Chondrocyte (in vitro differentiated cells): ENCODE measurements around the gene MOB4. TPM values are rescaled to one million over a fixed set of nuclear protein-coding genes. Genes with fewer than 3 reads are reported as not detected.

Experiments
- DNase-seq: peaks from one replicate; pipeline ENCODE4 v3.0.0; 2021; ENCODE audit warnings: mixed read lengths, low spot score
- H3K27ac Mint-ChIP-seq: one replicate; pipeline ENCODE4 v1.8.0; 2021; ENCODE audit warnings: mild to moderate bottlenecking, moderate library complexity, mixed read lengths; ENCODE audit not compliant: unreplicated experiment
- H3K27me3 Mint-ChIP-seq: 2 replicates; pipeline ENCODE4 v1.8.0; 2021; ENCODE audit warnings: low read depth, mixed read lengths
- H3K36me3 Mint-ChIP-seq: 2 replicates; pipeline ENCODE4 v1.8.0; 2021; ENCODE audit warnings: low read depth, mixed read lengths
- H3K4me1 Mint-ChIP-seq: 2 replicates; pipeline ENCODE4 v1.8.0; 2021; ENCODE audit warnings: low read depth, mild to moderate bottlenecking, mixed read lengths
- H3K4me3 Mint-ChIP-seq: one replicate; pipeline ENCODE4 v1.8.0; 2021; ENCODE audit warnings: mild to moderate bottlenecking, moderate library complexity, mixed read lengths; ENCODE audit not compliant: unreplicated experiment
- H3K9me3 Mint-ChIP-seq: 2 replicates; pipeline ENCODE4 v1.8.0; 2021; ENCODE audit warnings: low read depth, mixed read lengths
- total RNA-seq: library from RNA; stranded (reverse); gene quantifications from 3 replicates; pipeline ENCODE4 v1.2.1, GENCODE V29; 2021
- TF ChIP-seq, protein P1 (sequence below): fragments of 200-600 bp; sonication (generic); IDR thresholded peaks from 2 replicates; pipeline ENCODE4 v1.5.0; 2021; ENCODE audit warnings: antibody characterized with exemption, mild to moderate bottlenecking, moderate library complexity

Gene MOB4
- total RNA-seq, 1 donor from 2014 or later, result 30.8 TPM

DNA sequence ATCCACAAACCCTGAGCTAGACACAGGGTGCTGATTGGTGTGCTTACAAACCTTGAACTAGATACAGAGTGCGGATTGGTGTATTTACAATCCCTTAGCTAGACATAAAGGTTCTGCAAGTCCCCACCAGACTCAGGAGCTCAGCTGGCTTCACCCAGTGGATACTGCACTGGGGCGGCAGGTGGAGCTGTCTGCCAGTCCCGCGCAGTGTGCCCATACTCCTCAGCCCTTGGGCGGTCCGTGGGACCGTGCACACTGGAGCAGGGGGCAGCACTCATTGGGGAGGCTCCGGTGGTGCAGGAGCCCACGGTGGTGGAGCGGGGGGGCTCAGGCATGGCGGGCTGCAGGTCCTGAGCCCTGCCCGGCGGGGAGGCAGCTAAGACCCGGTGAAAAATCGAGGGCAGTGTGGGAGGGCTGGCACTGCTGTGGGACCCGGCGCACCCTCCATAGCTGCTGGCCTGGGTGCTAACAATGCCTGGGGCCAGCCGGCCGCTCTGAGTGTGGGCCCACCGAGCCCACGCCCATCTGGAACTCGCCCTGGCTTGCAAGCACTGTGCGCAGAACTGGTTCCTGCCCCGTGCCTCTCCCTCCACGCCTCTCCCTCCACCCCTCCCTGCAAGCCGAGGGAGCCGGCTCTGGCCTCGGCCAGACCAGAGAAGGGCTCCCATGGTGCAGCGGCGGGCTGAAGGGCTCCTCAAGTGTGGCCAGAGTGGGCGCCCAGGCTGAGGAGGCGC, 75.6 kb downstream of the MOB4 start:
- peaks cover 3% of the 10 kb centered on the region for H3K9me3 Mint-ChIP-seq
- no peak for DNase-seq
- H3K27me3 Mint-ChIP-seq, result no peaks in the 10 kb centered on the region

DNA sequence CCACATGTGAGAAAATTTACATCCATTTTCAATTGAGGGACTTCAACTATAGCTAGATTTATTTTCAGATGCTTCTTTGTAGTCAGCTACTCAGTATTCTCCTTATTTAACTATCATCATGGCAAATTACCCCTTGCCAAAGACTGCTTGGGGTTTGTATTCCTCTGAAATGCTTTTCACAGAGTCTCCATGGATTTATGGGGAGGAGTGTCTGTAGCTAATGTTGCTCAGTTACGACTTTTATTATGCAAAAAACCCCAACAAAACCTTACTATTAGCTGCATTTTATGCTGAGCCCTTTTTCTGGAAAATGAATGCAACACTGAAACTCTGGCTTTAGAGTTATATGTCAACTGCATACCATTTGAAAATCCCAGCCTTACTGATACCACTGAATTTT, 80.9 kb downstream of the MOB4 start:
- Mint-ChIP-seq H3K9me3 (no peaks in the 10 kb centered on the region), H3K27me3 (no peaks in the 10 kb centered on the region), H3K36me3 (peaks cover 15% of the 10 kb centered on the region), H3K4me3 (no peak overlapping the region), H3K4me1 (no peaks in the 10 kb centered on the region), H3K27ac (no peak overlapping the region)
- DNase-seq, result no peak
- TF ChIP-seq, protein P1, sequence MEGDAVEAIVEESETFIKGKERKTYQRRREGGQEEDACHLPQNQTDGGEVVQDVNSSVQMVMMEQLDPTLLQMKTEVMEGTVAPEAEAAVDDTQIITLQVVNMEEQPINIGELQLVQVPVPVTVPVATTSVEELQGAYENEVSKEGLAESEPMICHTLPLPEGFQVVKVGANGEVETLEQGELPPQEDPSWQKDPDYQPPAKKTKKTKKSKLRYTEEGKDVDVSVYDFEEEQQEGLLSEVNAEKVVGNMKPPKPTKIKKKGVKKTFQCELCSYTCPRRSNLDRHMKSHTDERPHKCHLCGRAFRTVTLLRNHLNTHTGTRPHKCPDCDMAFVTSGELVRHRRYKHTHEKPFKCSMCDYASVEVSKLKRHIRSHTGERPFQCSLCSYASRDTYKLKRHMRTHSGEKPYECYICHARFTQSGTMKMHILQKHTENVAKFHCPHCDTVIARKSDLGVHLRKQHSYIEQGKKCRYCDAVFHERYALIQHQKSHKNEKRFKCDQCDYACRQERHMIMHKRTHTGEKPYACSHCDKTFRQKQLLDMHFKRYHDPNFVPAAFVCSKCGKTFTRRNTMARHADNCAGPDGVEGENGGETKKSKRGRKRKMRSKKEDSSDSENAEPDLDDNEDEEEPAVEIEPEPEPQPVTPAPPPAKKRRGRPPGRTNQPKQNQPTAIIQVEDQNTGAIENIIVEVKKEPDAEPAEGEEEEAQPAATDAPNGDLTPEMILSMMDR, result no peak

More for the DNA sequence above, 75.6 kb downstream of the MOB4 start:
- no peak overlapping the region for H3K27ac Mint-ChIP-seq
- H3K4me3 Mint-ChIP-seq, result no peak overlapping the region
- TF ChIP-seq, protein P1, result no peak
- no peaks in the 10 kb centered on the region for H3K4me1 Mint-ChIP-seq
- H3K36me3 Mint-ChIP-seq, result peaks cover 21% of the 10 kb centered on the region

DNA sequence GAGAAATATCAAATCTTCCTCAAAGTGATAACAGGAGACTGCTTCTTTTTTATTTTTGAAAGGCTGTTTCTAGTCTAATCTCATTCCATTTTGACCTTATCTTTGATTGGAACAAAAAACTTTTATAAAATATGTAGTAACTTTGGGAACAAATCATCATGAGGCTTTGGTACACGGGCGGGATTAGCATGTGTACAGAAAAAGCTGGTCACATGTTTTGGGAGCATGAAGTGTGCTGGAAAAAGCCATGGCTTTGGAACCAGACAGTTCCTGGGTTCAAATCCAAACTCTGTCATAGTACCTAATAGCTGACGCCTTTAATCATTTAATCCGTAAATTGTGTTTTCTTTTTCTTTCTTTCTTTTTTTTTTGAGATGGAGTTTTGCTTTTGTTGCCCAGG, 81.3 kb downstream of the MOB4 start:
- no peak for DNase-seq
- H3K4me1 Mint-ChIP-seq, result no peaks in the 10 kb centered on the region
- H3K9me3 Mint-ChIP-seq, result no peaks in the 10 kb centered on the region
- no peaks in the 10 kb centered on the region for H3K27me3 Mint-ChIP-seq
- no peak overlapping the region for H3K27ac Mint-ChIP-seq
- no peak overlapping the region for H3K4me3 Mint-ChIP-seq
- peaks cover 16% of the 10 kb centered on the region for H3K36me3 Mint-ChIP-seq
- TF ChIP-seq, protein P1, result no peak

DNA sequence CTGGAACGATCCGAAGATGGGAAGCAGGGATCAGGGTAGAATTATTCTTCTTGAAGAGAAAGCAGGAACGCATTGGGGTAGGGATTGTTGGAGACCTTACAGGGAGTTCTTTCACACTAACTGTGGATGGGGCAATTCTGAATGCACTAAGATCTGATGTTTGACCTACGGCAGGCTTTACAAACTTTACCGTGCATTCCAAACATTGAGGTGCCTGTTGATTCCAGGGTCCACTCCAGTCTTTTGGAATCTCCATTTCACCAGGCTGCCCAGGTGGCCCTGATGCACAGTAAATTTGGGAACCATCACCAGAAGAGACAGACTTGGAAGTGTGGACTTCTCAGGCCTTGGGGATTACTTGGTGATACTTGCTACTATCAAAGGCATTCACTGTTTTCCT, 82.6 kb downstream of the MOB4 start:
- no peaks in the 10 kb centered on the region for H3K9me3 Mint-ChIP-seq
- no peaks in the 10 kb centered on the region for H3K27me3 Mint-ChIP-seq
- H3K4me3 Mint-ChIP-seq, result no peak overlapping the region
- TF ChIP-seq, protein P1, result no peak
- H3K36me3 Mint-ChIP-seq, result peaks cover 16% of the 10 kb centered on the region
- no peaks in the 10 kb centered on the region for H3K4me1 Mint-ChIP-seq
- no peak for DNase-seq
- H3K27ac Mint-ChIP-seq, result no peak overlapping the region

DNA sequence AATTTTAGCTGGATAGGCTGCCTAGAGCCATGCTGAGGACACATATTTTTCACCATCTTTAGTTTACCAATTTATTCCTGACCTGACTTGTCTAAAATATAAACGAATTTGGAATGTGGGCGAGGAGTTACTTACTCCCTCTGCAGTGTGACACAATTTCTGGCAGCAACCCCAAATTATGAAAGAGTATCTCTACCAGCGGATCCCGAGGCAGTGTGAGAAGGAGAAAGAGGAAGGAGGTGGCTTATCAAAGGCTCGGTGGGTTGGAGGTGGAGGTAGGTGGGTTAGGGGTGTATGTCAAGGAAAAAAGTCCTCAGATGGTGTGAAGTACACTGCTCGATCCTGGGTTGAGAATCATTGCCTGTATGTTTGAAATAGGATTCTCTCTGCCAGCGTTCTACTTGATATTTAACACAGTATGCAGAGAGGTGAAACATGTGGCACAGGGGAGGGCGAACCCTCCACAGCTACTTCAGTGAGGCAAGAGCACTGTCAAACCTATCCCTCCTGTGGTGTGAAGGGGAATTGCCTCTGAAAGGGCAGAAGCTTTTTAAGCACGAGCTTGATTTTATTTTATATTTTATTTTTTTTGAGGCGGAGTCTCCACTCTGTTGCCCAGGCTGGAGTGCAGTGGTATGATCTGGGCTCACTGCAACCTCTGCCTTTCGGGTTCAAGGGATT, 83.6 kb downstream of the MOB4 start:
- no peaks in the 10 kb centered on the region for H3K27me3 Mint-ChIP-seq
- TF ChIP-seq, protein P1, result peak; percentile 41
- H3K27ac Mint-ChIP-seq, result no peak overlapping the region
- H3K9me3 Mint-ChIP-seq, result no peaks in the 10 kb centered on the region
- peaks cover 16% of the 10 kb centered on the region for H3K36me3 Mint-ChIP-seq
- no peak for DNase-seq
- no peaks in the 10 kb centered on the region for H3K4me1 Mint-ChIP-seq
- no peak overlapping the region for H3K4me3 Mint-ChIP-seq
